Hematopoietic multipotent progenitor cell (in vitro differentiated cells): ENCODE results near the gene HEXD. TPM values are rescaled to one million over a fixed set of nuclear protein-coding genes. Genes with fewer than 3 reads are reported as not detected.
"Not testable (repeated sequence)": the region's sequence is repeated elsewhere in the genome, so short reads cannot be mapped to it uniquely, and the experiment has no call there.

Experiments used
- DNase-seq, 3 donors: peaks; one replicate each; pipeline ENCODE4 v3.0.0-alpha.2; 2011 to 2015; ENCODE audit warnings: low read depth in 2 of 3, low spot score in 2 of 3
- total RNA-seq: library from RNA; depleted of rRNA; stranded (reverse); fragments of >200 nt; gene quantifications from one replicate; pipeline ENCODE4 v1.2.3, GENCODE V29; 2012

The HEXD gene
- 51.4 TPM for total RNA-seq

DNA sequence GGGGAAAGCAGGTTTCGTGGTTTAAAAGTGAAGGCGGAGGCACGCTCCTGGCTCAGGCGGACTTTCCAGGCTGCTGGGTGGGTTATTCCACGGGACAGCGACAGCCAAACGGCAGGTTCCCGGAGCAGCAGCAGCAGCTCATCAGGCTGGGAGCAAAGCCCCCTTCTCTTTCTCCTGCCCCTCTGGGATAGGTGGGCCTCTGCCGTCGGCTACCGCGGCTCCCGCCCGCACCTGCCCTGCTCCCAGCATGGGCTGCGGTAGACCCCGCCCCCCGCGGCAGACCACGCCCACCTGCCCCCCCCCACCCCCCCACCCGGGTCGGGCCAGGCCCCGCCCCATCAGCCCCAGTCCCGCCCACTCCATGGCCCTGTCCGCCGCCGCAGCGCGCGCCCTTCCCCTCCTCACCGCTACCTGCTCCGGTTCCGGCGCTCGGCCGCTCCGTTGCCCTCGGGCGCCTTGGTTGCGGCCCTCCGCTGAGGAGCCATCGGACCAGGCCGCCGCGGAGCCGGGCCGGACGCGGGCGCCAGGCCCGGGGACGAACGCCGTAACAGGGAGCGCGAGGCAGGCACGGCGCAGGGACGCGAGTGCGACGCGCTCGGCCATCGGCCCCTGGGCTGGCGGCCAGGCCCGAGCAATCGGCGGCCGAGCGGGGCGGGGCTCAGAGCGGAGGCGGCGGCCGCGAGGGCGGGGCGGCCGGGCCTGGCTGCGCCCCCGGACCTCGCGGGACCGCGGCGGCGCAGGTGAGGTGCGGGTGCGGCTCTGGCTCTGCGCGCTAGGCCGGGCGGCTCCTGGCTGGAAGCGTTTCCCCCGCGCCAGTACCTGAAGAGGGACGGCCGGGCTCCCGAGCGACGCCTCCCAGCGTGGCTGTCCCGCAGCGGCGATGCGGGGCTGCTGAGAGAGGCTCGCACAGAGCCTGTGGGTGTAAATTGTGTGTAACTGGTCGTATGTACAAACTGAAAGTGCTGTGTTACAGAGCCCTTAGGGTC, at the start of gene HEXD, which contains the start of gene OGFOD3:
HEXD (plus strand) TSS at position 347 of the 986 bp plus-strand sequence. CDS start 1,453 bp downstream, outside the sequence.
OGFOD3 (minus strand) TSS at position 586 of the 986 bp plus-strand sequence; CDS start at position 485, 101 bp downstream.
- DNase-seq = peak; percentile 88

- no peak for DNase-seq
These were observed 48.9 kb upstream of the HEXD start for GRCh38 chr17:82369211-82369610.

- no peak for DNase-seq
These were observed 47.4 kb upstream of the HEXD start for GRCh38 chr17:82370471-82371332.

- DNase-seq = no peak
These were observed 46.6 kb upstream of the HEXD start, which contains the start of gene UTS2R for GRCh38 chr17:82371333-82372248. Gene UTS2R, plus strand, starts transcription at chr17:82371765. Its CDS starts 2,560 bp downstream, at chr17:82374325.

- DNase-seq = no peak
These were observed 45.7 kb upstream of the HEXD start for GRCh38 chr17:82372249-82373071.

DNA sequence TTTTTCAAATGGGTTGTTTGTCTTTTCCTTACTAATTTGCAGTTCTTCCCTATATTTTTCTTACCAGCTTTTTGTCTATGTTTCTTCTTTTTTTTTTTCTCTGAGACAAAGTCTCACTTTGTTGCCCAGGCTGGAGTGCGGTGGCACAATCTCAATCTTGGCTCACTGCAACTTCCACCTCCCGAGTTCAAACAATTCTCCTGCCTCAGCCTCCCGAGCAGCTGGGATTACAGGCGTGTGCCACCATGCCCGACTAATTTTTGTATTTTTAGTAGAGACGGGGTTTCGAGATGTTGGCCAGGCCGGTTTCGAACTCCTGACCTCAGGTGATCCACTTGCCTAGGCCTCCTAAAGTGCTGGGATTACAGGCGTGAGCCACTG, 45.1 kb upstream of the HEXD start:
- not testable (repeated sequence) for DNase-seq

- DNase-seq = no peak
These were observed 44.2 kb upstream of the HEXD start for GRCh38 chr17:82373731-82374625.

GRCh38 chr17:82374626-82375331, 43.4 kb upstream of the HEXD start:
- DNase-seq = no peak

- no peak for DNase-seq
These were observed 42.6 kb upstream of the HEXD start for GRCh38 chr17:82375359-82376041.

- DNase-seq = no peak
These were observed 42.0 kb upstream of the HEXD start for GRCh38 chr17:82376042-82376730.

DNA sequence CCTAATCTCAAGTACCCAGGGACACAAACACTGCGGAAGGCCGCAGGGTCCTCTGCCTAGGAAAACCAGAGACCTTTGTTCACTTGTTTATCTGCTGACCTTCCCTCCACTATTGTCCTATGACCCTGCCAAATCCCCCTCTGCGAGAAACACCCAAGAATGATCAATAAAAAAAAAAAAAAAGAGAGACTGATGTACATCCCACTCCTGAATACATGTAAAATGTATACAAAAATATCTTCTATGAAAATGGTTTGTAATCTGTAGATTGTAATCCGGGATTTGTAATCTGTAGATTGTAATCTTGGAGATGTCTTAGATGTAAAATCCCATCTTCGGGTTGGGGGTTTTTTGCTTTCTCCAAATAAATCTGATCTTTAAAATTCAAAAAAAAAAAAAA, 40.9 kb upstream of the HEXD start:
- DNase-seq = not testable (repeated sequence)

- DNase-seq = no peak
These were observed 40.0 kb upstream of the HEXD start for GRCh38 chr17:82377924-82378740.

- no peak for DNase-seq
These were observed 39.5 kb upstream of the HEXD start for GRCh38 chr17:82378741-82379021.

- DNase-seq = no peak
These were observed 37.1 kb upstream of the HEXD start for GRCh38 chr17:82380860-82381702.

- DNase-seq = not testable (repeated sequence)
These were observed 36.5 kb upstream of the HEXD start for GRCh38 chr17:82381703-82382009.
